Thyroid gland (tissue), 4 donors: ENCODE data around the gene TOPORS.

Experiments used
- POLR2A ChIP-seq, 2 donors: fragments of 450-650 bp; IDR thresholded peaks; one replicate each; pipeline ENCODE4 v1.6.1; 2017; ENCODE audit warnings: antibody characterized with exemption in 2 of 2, mild to moderate bottlenecking in 2 of 2, moderate library complexity in 1 of 2
- TF ChIP-seq, protein P1 (sequence below), 6 experiments: fragments of 200-600 bp in 3 of 6; fragments of 450-650 bp in 3 of 6; sonication (generic) in 3 of 6; IDR thresholded peaks; one replicate each; pipeline ENCODE4 v1.5.1; 2016 to 2019; ENCODE audit warnings: antibody characterized with exemption in 6 of 6, mild to moderate bottlenecking in 2 of 6, inconsistent platforms in 1 of 6, moderate library complexity in 1 of 6

DNA sequence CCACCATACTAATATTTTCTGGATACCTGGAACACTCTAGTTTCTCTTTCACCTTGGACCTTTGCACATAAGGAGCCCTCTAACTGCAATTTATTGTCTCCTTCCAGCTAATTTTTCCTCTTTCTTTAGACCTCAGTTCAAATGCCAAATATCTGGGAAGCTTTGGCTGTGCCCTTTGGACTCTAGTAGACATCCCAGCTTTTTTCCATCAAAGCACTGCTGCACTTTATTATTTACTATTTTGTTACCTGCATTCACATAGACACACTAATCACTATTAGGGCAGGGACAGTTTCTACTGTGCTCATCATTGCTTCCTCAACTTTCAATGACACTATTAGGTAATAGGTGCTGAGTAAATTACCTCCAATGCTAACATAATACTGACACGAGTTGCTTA, 28.5 kb downstream of the TOPORS start:
- TF ChIP-seq, protein P1, sequence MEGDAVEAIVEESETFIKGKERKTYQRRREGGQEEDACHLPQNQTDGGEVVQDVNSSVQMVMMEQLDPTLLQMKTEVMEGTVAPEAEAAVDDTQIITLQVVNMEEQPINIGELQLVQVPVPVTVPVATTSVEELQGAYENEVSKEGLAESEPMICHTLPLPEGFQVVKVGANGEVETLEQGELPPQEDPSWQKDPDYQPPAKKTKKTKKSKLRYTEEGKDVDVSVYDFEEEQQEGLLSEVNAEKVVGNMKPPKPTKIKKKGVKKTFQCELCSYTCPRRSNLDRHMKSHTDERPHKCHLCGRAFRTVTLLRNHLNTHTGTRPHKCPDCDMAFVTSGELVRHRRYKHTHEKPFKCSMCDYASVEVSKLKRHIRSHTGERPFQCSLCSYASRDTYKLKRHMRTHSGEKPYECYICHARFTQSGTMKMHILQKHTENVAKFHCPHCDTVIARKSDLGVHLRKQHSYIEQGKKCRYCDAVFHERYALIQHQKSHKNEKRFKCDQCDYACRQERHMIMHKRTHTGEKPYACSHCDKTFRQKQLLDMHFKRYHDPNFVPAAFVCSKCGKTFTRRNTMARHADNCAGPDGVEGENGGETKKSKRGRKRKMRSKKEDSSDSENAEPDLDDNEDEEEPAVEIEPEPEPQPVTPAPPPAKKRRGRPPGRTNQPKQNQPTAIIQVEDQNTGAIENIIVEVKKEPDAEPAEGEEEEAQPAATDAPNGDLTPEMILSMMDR (IDR thresholded peaks at IDR 0.05), result no peak
- no peak for TF ChIP-seq POLR2A (IDR thresholded peaks at IDR 0.05)
